Measurements from ENCODE around the gene SLC45A2. TPM values are rescaled to one million over a fixed set of nuclear protein-coding genes. Genes with fewer than 3 reads are reported as not detected.
A peak's percentile ranks its signal among the peaks of the same experiment; 100 is the strongest.
"Not testable (repeated sequence)": the region's sequence is repeated elsewhere in the genome, so short reads cannot be mapped to it uniquely, and the experiment has no call there.

SLC45A2 gene
- total RNA-seq, 3 donors from 2014 or later: 0.28 to 1.2 (median 1.0) TPM

GRCh38 chr5:34011536-34011935 is 27.0 kb upstream of the SLC45A2 start:
- H3K36me3 ChIP-seq (ENCODE audit: low read depth): no peaks in the 10 kb centered on the region
- TF ChIP-seq CTCF (IDR thresholded peaks at IDR 0.05): no peak
- intact Hi-C loops (cut with DNase I, micrococcal nuclease): no loop called here
- peaks cover 8% of the 10 kb centered on the region for H3K4me1 ChIP-seq (ENCODE audit: low read depth)
- ATAC-seq (no peak), DNase-seq (no peak)
- no peaks in the 10 kb centered on the region for H3K9me3 ChIP-seq
- H3K4me3 ChIP-seq: no peak overlapping the region

DNA sequence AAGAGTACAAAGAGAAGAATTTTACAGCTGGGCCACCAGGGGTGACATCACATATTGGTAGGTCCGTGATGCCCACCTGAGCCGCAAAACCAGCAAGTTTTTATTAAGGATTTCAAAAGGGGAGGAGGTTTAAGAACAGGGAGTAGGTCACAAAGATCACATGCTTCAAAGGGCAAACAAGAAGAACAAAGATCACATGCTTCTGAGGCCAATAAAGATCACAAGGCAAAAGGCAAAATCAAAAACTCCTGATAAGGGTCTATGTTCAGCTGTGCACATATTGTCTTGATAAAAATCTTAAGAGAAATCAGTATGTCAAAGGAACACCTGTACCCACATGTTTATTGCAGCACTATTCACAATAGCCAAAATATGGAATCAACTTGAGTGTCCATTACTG is 25.7 kb upstream of the SLC45A2 start:
- ATAC-seq; H3K4me1 ChIP-seq (ENCODE audit: low read depth); H3K9me3 ChIP-seq; H3K36me3 ChIP-seq (ENCODE audit: low read depth); intact Hi-C loops (cut with DNase I, micrococcal nuclease); H3K4me3 ChIP-seq; DNase-seq: not testable (repeated sequence)

- Histone ChIP-seq H3K4me1 (ENCODE audit: low read depth) (peaks cover 8% of the 10 kb centered on the region), H3K4me3 (no peak overlapping the region), H3K9me3 (no peaks in the 10 kb centered on the region), H3K36me3 (ENCODE audit: low read depth) (no peaks in the 10 kb centered on the region)
- no peak for TF ChIP-seq CTCF (IDR thresholded peaks at IDR 0.05)
- DNase-seq: no peak
- ATAC-seq: no peak
- intact Hi-C loops (cut with DNase I, micrococcal nuclease): no loop called here
Observed at GRCh38 chr5:34009610-34010009, 25.1 kb upstream of the SLC45A2 start.

DNA sequence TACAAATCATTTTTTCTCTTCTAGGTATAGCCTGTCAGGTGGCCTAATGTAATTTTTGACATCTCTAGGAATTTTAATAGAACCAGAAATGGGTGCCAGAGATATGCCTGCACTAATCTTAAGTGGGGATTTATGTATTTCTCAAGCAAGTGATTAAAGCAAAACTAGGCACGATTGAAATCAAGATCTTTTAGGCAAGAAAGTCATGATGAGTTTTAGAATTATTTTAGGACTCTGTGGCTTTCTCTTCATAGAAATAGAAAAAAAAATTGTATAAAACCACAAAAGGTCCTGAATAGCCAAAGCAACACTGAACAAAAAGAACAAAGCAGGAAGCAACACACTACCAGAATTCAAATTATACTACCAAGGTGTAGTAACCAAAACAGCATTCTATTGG is 24.3 kb upstream of the SLC45A2 start:
- Histone ChIP-seq H3K36me3 (ENCODE audit: low read depth) (no peaks in the 10 kb centered on the region), H3K4me3 (no peak overlapping the region), H3K4me1 (ENCODE audit: low read depth) (peaks cover 8% of the 10 kb centered on the region), H3K9me3 (no peaks in the 10 kb centered on the region)
- TF ChIP-seq CTCF (IDR thresholded peaks at IDR 0.05): no peak
- ATAC-seq (no peak), DNase-seq (no peak)
- intact Hi-C loops (cut with DNase I, micrococcal nuclease): no loop called here

- ATAC-seq (peak; percentile 94), DNase-seq (peak; percentile 95 to 97 (median 96))
- H3K9me3 ChIP-seq: no peaks in the 10 kb centered on the region
- intact Hi-C loops (cut with DNase I, micrococcal nuclease): no loop called here
- peak within 1 kb of the TSS; percentile 30 for H3K4me3 ChIP-seq
- H3K4me1 ChIP-seq (ENCODE audit: low read depth): peaks cover 8% of the 10 kb centered on the region
- no peaks in the 10 kb centered on the region for H3K36me3 ChIP-seq (ENCODE audit: low read depth)
- no peak for TF ChIP-seq CTCF (IDR thresholded peaks at IDR 0.05)
Observed at GRCh38 chr5:34007621-34008600, 23.4 kb upstream of the SLC45A2 start, which contains the start of gene AMACR. Gene AMACR (minus strand): TSS chr5:34008050. CDS start chr5:34008019, 31 bp downstream.

DNA sequence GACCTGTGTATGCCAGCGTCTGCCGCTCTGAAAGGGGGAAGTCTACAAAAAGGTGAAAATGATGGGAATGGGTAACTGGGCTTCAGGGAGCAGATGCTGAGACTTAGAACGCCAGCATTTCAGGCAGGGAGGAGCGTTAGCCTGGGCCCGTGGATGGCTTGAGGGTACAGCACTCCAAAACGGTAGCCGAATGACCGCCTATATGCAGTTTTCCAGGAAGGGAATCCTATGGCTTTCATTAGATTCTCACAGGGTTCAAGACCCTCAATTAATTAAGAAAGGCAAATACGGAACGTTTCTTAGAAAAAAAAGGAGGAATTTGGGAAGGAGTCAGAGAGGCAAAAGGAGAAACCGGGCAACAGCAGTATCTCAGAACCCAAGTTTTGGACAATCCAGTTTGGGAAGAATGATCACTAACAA is 22.7 kb upstream of the SLC45A2 start:
- H3K36me3 ChIP-seq (ENCODE audit: low read depth): no peaks in the 10 kb centered on the region
- peaks cover 8% of the 10 kb centered on the region for H3K4me1 ChIP-seq (ENCODE audit: low read depth)
- peak; percentile 2 for ATAC-seq
- no peak for TF ChIP-seq CTCF (IDR thresholded peaks at IDR 0.05)
- H3K4me3 ChIP-seq: peak overlapping the region; percentile 30
- peak in 1 of 3 donors; percentile 41 for DNase-seq
- intact Hi-C loops (cut with DNase I, micrococcal nuclease): no loop called here
- no peaks in the 10 kb centered on the region for H3K9me3 ChIP-seq
